GM10248 (cell line): ENCODE measurements around the gene BACH2.

Source experiments
- CTCF ChIA-PET: fragments of 300-600 bp; sonication (Branson Sonifier 250); formaldehyde crosslinking; extraction: SDS; loops from one replicate; lab custom pipeline; 2021; ENCODE audit warnings: antibody characterized with exemption; lab: Yijun Ruan, JAX
- POLR2A ChIA-PET: fragments of 350-650 bp; sonication (Branson Sonifier 250); formaldehyde crosslinking; extraction: SDS; loops from one replicate; lab custom pipeline; 2020; ENCODE audit warnings: antibody characterized with exemption; lab: Yijun Ruan, JAX
- DNase-seq: peaks from one replicate; pipeline ENCODE4 v3.0.0; 2012; ENCODE audit errors: extremely low spot score
- TF ChIP-seq, protein P1 (sequence below): IDR thresholded peaks from 2 replicates; pipeline ENCODE4 v1.5.1; 2012; ENCODE audit warnings: mild to moderate bottlenecking, low read depth; ENCODE audit errors: extremely low read depth, missing control alignments, control extremely low read depth

The BACH2 gene

DNA sequence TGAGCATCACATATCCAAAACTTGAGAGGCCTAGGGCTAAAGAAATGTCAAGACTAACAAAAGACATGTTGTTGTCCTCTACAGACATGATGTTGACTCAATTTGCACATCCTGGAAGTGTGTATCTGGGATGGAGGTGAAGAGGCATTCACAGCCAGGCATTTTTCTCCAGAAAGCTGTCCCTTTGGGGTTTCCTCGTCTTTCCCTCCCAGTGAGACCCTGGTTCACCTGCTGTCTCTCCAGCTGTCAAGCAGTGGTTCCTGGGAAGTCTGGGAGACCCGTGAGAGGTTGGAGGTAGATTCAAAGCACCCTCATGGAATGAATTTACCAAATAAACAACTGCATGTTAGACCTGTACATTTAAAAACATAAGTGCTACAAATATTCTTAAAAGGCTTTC, 32.1 kb downstream of the BACH2 start:
- CTCF ChIA-PET: no interaction called here
- no peak for DNase-seq
- POLR2A ChIA-PET: no interaction called here
- TF ChIP-seq, protein P1, sequence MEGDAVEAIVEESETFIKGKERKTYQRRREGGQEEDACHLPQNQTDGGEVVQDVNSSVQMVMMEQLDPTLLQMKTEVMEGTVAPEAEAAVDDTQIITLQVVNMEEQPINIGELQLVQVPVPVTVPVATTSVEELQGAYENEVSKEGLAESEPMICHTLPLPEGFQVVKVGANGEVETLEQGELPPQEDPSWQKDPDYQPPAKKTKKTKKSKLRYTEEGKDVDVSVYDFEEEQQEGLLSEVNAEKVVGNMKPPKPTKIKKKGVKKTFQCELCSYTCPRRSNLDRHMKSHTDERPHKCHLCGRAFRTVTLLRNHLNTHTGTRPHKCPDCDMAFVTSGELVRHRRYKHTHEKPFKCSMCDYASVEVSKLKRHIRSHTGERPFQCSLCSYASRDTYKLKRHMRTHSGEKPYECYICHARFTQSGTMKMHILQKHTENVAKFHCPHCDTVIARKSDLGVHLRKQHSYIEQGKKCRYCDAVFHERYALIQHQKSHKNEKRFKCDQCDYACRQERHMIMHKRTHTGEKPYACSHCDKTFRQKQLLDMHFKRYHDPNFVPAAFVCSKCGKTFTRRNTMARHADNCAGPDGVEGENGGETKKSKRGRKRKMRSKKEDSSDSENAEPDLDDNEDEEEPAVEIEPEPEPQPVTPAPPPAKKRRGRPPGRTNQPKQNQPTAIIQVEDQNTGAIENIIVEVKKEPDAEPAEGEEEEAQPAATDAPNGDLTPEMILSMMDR: no peak

DNA sequence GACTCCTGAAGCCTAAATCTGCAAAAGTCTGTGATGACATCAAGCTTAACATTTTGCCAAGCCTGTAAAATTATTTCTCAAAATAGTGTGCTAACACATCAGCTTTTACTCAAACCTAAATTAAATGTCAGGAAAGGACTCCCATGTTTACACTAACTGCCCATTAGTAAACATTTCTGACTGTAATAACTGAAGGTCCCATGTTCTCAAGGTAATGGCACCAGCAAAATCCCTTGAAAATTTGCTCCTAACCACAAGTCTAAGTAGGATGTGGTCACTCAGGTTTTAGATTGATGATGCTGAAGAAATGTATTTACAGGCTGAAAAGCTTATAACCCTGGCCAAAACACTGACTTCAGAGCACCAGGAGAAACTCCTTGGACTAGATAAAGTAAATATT, 33.0 kb downstream of the BACH2 start:
- TF ChIP-seq, protein P1: no peak
- ChIA-PET CTCF (interaction anchor here (1.2 to 1.5 kb wide), 3 partner anchors 10 to 323 kb away, joined by 3 to 4 read pairs (median 3); no protein-coding TSS in a partner anchor), POLR2A (no interaction called here)
- no peak for DNase-seq

DNA sequence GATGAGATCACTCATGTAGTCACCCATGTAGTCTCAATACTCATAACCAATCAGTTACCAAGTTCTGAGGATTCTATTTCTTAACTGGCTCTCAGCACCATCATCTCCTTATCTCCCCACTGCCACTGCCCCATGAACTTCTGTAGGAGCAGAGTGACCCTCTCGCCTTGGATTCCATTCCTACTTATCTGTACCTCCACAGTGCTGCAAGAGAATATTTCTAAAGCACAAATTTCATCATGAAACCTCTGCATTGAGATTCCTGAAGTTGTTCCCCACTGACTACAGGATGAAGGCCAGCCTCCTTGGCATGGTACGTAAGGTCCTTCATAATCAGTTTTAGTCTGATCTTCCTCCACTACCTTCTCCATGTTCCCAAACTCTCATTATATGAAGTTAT, 34.8 kb downstream of the BACH2 start:
- CTCF ChIA-PET: no interaction called here
- no peak for DNase-seq
- POLR2A ChIA-PET: no interaction called here
- TF ChIP-seq, protein P1: no peak

GRCh38 chr6:90257486-90257738, 39.2 kb downstream of the BACH2 start:
- ChIA-PET POLR2A (no interaction called here), CTCF (no interaction called here)
- DNase-seq: no peak
- TF ChIP-seq, protein P1: no peak

DNA sequence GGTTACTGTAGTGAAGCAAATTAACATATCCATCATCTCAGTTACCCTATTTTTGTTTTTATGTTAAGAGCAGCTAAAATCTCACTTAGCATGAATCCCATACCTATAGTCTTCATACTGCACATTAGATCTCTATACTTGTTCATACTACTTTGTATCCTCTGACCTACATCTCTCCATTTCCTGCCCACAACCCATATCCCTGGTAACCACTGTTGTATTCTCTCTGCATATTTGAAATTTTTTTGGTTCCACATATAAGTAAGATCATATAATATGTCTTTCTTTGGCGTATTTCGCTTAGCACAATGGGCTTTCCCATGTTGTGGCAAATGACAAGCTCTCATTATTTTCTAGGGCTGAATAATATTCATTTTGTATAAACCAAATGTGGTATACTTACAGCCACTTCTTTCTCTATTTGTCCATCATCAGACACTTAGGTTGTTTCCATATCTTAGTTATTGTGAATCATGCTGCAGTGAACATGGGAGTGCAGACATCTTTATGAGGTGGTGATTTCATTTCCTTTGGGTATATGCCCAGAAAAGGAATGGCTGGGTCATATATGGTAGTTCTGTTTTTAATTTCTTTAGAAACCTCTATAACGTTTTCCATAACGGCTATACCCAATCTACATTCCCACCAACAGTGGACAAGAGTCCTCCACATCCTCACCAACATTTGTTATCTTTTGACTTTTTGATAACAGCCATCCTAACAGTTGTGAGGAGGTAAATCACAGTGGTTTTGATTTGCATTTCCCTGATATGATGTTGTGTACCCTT, 39.8 kb downstream of the BACH2 start:
- POLR2A ChIA-PET: no interaction called here
- TF ChIP-seq, protein P1: no peak
- CTCF ChIA-PET: no interaction called here
- no peak for DNase-seq

DNA sequence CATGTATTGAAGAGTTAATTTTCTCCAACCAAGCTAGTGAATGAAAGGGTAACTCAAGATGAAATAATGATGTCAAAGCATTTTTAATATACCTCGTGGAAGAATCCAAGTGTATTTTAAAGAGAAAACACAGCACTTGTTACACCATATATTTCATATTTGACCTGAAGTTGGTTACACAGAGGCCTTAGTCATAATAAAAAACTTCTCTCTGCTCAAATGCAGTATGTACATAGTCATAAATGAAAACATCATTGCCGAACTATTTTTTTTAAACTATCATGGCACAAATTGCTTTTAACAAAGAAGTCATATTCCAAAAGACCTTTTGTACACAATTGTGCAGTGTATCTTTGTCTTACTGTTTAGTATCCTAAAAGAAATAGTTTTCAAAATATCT, 43.0 kb downstream of the BACH2 start:
- TF ChIP-seq, protein P1: no peak
- ChIA-PET POLR2A (no interaction called here), CTCF (interaction anchor here (0.9 kb wide), 1 partner anchor 10 kb away, joined by 4 read pairs; no protein-coding TSS in a partner anchor)
- no peak for DNase-seq
